K562 (cell line): ENCODE data around the gene LY6G6C. TPM values are rescaled to one million over a fixed set of nuclear protein-coding genes. Genes with fewer than 3 reads are reported as not detected.

ENCODE experiments used
- CHAMP1 ChIP-seq: fragments of 450-650 bp; IDR thresholded peaks from 2 replicates; pipeline ENCODE4 v1.6.1; 2016; ENCODE audit warnings: mild to moderate bottlenecking
- CSDE1 ChIP-seq, 2 experiments: fragments of 450-650 bp; IDR thresholded peaks; 2 replicates each; pipeline ENCODE4 v1.6.1; 2016; ENCODE audit warnings: mild to moderate bottlenecking in 1 of 2
- ELK1 ChIP-seq: sonication (generic); formaldehyde crosslinking; IDR thresholded peaks from 2 replicates; pipeline ENCODE4 v1.8.1; 2022; ENCODE audit warnings: missing genetic modification reagents
- ESRRB ChIP-seq: fragments of 250-450 bp; sonication (Bioruptor Pico); IDR thresholded peaks from 2 replicates; pipeline ENCODE4 v1.5.0; 2020; ENCODE audit warnings: mild to moderate bottlenecking, moderate library complexity, borderline replicate concordance
- FIP1L1 ChIP-seq: fragments of 200-400 bp; formaldehyde crosslinking; IDR thresholded peaks from 2 replicates; pipeline ENCODE4 v1.6.1; 2018; ENCODE audit warnings: mild to moderate bottlenecking, low read depth, low read length; ENCODE audit not compliant: poor library complexity, severe bottlenecking
- FOXA3 ChIP-seq, 2 experiments: fragments of 450-650 bp in 1 of 2; sonication (generic) in 1 of 2; formaldehyde crosslinking; IDR thresholded peaks in 1 of 2; conservative IDR thresholded peaks in 1 of 2; 2 replicates each; pipeline versions ENCODE4 v1.4.0 to v1.8.0; 2020 to 2022; ENCODE audit warnings: mild to moderate bottlenecking in 2 of 2, missing genetic modification reagents in 1 of 2
- GATAD2B ChIP-seq: fragments of 450-650 bp; IDR thresholded peaks from 2 replicates; pipeline ENCODE4 v1.6.1; 2017; ENCODE audit warnings: mild to moderate bottlenecking, borderline replicate concordance
- MCM3 ChIP-seq: fragments of 450-650 bp; IDR thresholded peaks from 2 replicates; pipeline ENCODE4 v1.6.1; 2016
- MYBL2 ChIP-seq, 2 experiments: fragments of 450-650 bp in 1 of 2; sonication (generic) in 1 of 2; formaldehyde crosslinking in 1 of 2; IDR thresholded peaks; 2 replicates each; pipeline versions ENCODE4 v1.6.1 to v1.8.1; 2017 to 2022; ENCODE audit warnings: borderline replicate concordance in 1 of 2, inconsistent platforms in 1 of 2, low read depth in 1 of 2, mild to moderate bottlenecking in 1 of 2, missing genetic modification reagents in 1 of 2, moderate library complexity in 1 of 2
- MYC ChIP-seq, 2 experiments: fragments of 250-450 bp in 1 of 2; sonication (Bioruptor Pico) in 1 of 2; IDR thresholded peaks; 2 replicates each; pipeline versions ENCODE4 v1.5.1 to v1.6.1; 2012 to 2021; ENCODE audit warnings: low read depth in 2 of 2, borderline replicate concordance in 1 of 2, improper control_type of control experiment in 1 of 2, low read length in 1 of 2, mild to moderate bottlenecking in 1 of 2, moderate library complexity in 1 of 2
- NFE2 ChIP-seq: IDR thresholded peaks from 2 replicates; pipeline ENCODE4 v1.6.1; 2014; ENCODE audit warnings: antibody characterized with exemption, low read depth
- SIX5 ChIP-seq, 2 experiments: IDR thresholded peaks; 2 replicates each; pipeline ENCODE4 v1.6.1; 2011; ENCODE audit warnings: low read length in 2 of 2, borderline replicate concordance in 1 of 2, low read depth in 1 of 2, mild to moderate bottlenecking in 1 of 2, moderate library complexity in 1 of 2; ENCODE audit not compliant: insufficient read depth in 1 of 2
- STAG1 ChIP-seq: sonication (generic); formaldehyde crosslinking; IDR thresholded peaks from 2 replicates; pipeline ENCODE4 v1.5.0; 2020; ENCODE audit warnings: missing genetic modification reagents, borderline replicate concordance
- TAF1 ChIP-seq: IDR thresholded peaks from 2 replicates; pipeline ENCODE4 v1.6.1; 2011; ENCODE audit warnings: mild to moderate bottlenecking, low read length, moderate library complexity; ENCODE audit not compliant: insufficient read depth, control insufficient read depth, severe bottlenecking; ENCODE audit errors: extremely low read depth
- TEAD2 ChIP-seq: fragments of 450-650 bp; IDR thresholded peaks from 2 replicates; pipeline ENCODE4 v1.6.1; 2016; ENCODE audit warnings: missing genetic modification characterization, control low read depth, missing compliant biosample characterization
- ZBTB1 ChIP-seq: sonication (generic); formaldehyde crosslinking; IDR thresholded peaks from 2 replicates; pipeline ENCODE4 v1.8.1; 2023; ENCODE audit warnings: missing genetic modification reagents, low read depth, mild to moderate bottlenecking, borderline replicate concordance
- ZFP36 ChIP-seq: fragments of 150-350 bp; IDR thresholded peaks from 2 replicates; pipeline ENCODE4 v1.6.1; 2018; ENCODE audit warnings: low read length, low read depth; ENCODE audit not compliant: partially characterized antibody
- ZNF165 ChIP-seq: fragments of 250-450 bp; sonication (Bioruptor Pico); IDR thresholded peaks from 2 replicates; pipeline ENCODE4 v1.4.0; 2020; ENCODE audit warnings: borderline replicate concordance
- polyA plus RNA-seq, 8 experiments: library from polyadenylated mRNA; depleted of rRNA in 4 of 8; stranded (reverse) in 5 of 8; unstranded in 3 of 8; fragments of >200 nt; fragmentation: Nextera tagmentation in 2 of 8; fragmentation: Illumina TruSeq in 1 of 8; extraction: Ambion mirVana in 2 of 8; extraction: Trizol in 1 of 8; gene quantifications; 2 replicates each; pipeline versions ENCODE4 v1.2.1 to v1.2.3, GENCODE V29; 2011 to 2014; ENCODE audit warnings: inconsistent platforms in 1 of 8, missing spikeins in 1 of 8
- total RNA-seq, 7 experiments: library from RNA; depleted of rRNA in 6 of 7; stranded (reverse); fragments of >200 nt in 6 of 7; fragmentation: Illumina TruSeq in 2 of 7; extraction: Trizol in 2 of 7; gene quantifications; 2 replicates each; pipeline versions ENCODE4 v1.2.1 to v1.2.3, GENCODE V29; 2011 to 2021; ENCODE audit warnings: low replicate concordance in 1 of 7
- TF ChIP-seq, protein P1 (sequence below): sonication (generic); formaldehyde crosslinking; IDR thresholded peaks from 2 replicates; pipeline ENCODE4 v1.8.1; 2023; ENCODE audit warnings: mild to moderate bottlenecking, missing genetic modification reagents
- TF ChIP-seq, protein P2 (sequence below): fragments of 250-450 bp; sonication (Bioruptor Pico); IDR thresholded peaks from 2 replicates; pipeline ENCODE4 v1.8.0; 2022; ENCODE audit warnings: moderate library complexity, mild to moderate bottlenecking, inconsistent platforms

LY6G6C gene
- total and polyA plus RNA-seq, 9 of the 15 experiments (the other 6 are each of a cell fraction or from before 2014, with no cell fraction given): 0.06 to 0.20 TPM; not detected in 7

GRCh38 chr6:31700740-31701401 lies 20.7 kb downstream of the LY6G6C start (continued):
- no peak for TF ChIP-seq ZFP36
- TF ChIP-seq CHAMP1: no peak
- TF ChIP-seq FIP1L1: no peak
- TF ChIP-seq MCM3: no peak
- no peak for TF ChIP-seq MYBL2 (IDR thresholded peaks at IDR 0.05; ENCODE audit: low read depth)
- no peak for TF ChIP-seq MYBL2 (CRISPR knock-in tag; IDR thresholded peaks at IDR 0.05; ENCODE audit: borderline replicate concordance)
- TF ChIP-seq ZNF165 (CRISPR knock-in tag): no peak
- TF ChIP-seq GATAD2B: no peak
- TF ChIP-seq NFE2: no peak
- TF ChIP-seq SIX5 (IDR thresholded peaks at IDR 0.05; ENCODE audit: borderline replicate concordance in 1 of 2, insufficient read depth in 1 of 2, low read depth in 1 of 2, low read length in 2 of 2): no peak
- TF ChIP-seq FOXA3 (CRISPR knock-in tag; conservative IDR thresholded peaks at IDR 0.05 in 1 of 2, IDR thresholded peaks at IDR 0.05 in 1 of 2): no peak
- no peak for TF ChIP-seq STAG1 (CRISPR knock-in tag)
- TF ChIP-seq, protein P1, sequence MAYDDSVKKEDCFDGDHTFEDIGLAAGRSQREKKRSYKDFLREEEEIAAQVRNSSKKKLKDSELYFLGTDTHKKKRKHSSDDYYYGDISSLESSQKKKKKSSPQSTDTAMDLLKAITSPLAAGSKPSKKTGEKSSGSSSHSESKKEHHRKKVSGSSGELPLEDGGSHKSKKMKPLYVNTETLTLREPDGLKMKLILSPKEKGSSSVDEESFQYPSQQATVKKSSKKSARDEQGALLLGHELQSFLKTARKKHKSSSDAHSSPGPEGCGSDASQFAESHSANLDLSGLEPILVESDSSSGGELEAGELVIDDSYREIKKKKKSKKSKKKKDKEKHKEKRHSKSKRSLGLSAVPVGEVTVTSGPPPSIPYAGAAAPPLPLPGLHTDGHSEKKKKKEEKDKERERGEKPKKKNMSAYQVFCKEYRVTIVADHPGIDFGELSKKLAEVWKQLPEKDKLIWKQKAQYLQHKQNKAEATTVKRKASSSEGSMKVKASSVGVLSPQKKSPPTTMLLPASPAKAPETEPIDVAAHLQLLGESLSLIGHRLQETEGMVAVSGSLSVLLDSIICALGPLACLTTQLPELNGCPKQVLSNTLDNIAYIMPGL (CRISPR knock-in tag): no peak
- TF ChIP-seq MYC (IDR thresholded peaks at IDR 0.05; ENCODE audit: low read depth, low read length): no peak
- TF ChIP-seq MYC (CRISPR knock-in tag; IDR thresholded peaks at IDR 0.05; ENCODE audit: borderline replicate concordance, low read depth): no peak
- 0 out of 2 replicates have a peak, but pooled peaks have one; percentile 61 for TF ChIP-seq ELK1 (CRISPR knock-in tag)
- TF ChIP-seq ZBTB1 (CRISPR knock-in tag): 0 out of 2 replicates have a peak, but pooled peaks have one; percentile 46
- TF ChIP-seq TAF1: no peak
- TF ChIP-seq, protein P2, sequence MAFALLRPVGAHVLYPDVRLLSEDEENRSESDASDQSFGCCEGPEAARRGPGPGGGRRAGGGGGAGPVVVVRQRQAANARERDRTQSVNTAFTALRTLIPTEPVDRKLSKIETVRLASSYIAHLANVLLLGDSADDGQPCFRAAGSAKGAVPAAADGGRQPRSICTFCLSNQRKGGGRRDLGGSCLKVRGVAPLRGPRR: no peak
- no peak for TF ChIP-seq ESRRB (CRISPR knock-in tag)
- no peak for TF ChIP-seq TEAD2 (tag)
- TF ChIP-seq CSDE1 (IDR thresholded peaks at IDR 0.05): peak in 1 of 2 experiments; percentile 37; a peak in 1 of 4 replicates
